HepG2 (cell line): ENCODE measurements around the gene PIM3. TPM values are rescaled to one million over a fixed set of nuclear protein-coding genes. Genes with fewer than 3 reads are reported as not detected.

ENCODE experiments used
- ATF7-NPFF ChIP-seq: sonication (generic); formaldehyde crosslinking; IDR thresholded peaks from 2 replicates; pipeline ENCODE4 v1.8.1; 2023; ENCODE audit warnings: mild to moderate bottlenecking, low read depth, missing genetic modification reagents, moderate library complexity
- EED ChIP-seq: sonication (generic); formaldehyde crosslinking; IDR thresholded peaks from 2 replicates; pipeline ENCODE4 v1.5.0; 2020; ENCODE audit warnings: mild to moderate bottlenecking, missing genetic modification reagents
- HDAC6 ChIP-seq: fragments of 200-600 bp; sonication (generic); IDR thresholded peaks from 2 replicates; pipeline ENCODE4 v1.7.0; 2017; ENCODE audit warnings: mild to moderate bottlenecking, antibody characterized with exemption, low read length, low read depth
- HNRNPLL ChIP-seq: fragments of 200-400 bp; formaldehyde crosslinking; IDR thresholded peaks from 2 replicates; pipeline ENCODE4 v1.6.1; 2017; ENCODE audit warnings: mild to moderate bottlenecking, low read depth, low read length; ENCODE audit not compliant: poor library complexity, severe bottlenecking
- HOXD1 ChIP-seq: sonication (generic); formaldehyde crosslinking; IDR thresholded peaks from 2 replicates; pipeline ENCODE4 v1.5.0; 2020; ENCODE audit warnings: missing genetic modification reagents
- KAT8 ChIP-seq: IDR thresholded peaks from 2 replicates; pipeline ENCODE4 v1.6.1; 2016; ENCODE audit warnings: missing genetic modification reagents, missing compliant biosample characterization
- KDM6A ChIP-seq: IDR thresholded peaks from 2 replicates; pipeline ENCODE4 v1.6.1; 2016; ENCODE audit warnings: low read depth
- KLF6 ChIP-seq: IDR thresholded peaks from 2 replicates; pipeline ENCODE4 v1.8.0; 2016; ENCODE audit warnings: missing biosample characterization, missing genetic modification reagents
- MXD4 ChIP-seq: IDR thresholded peaks from 2 replicates; pipeline ENCODE4 v1.6.1; 2016; ENCODE audit warnings: mild to moderate bottlenecking, missing biosample characterization, missing genetic modification reagents
- RCOR2 ChIP-seq: IDR thresholded peaks from 2 replicates; pipeline ENCODE4 v1.6.1; 2016; ENCODE audit warnings: missing biosample characterization, missing genetic modification reagents
- SCMH1 ChIP-seq: sonication (generic); formaldehyde crosslinking; IDR thresholded peaks from 2 replicates; pipeline ENCODE4 v1.9.0; 2021; ENCODE audit warnings: missing genetic modification reagents, mild to moderate bottlenecking, borderline replicate concordance
- ZBTB38 ChIP-seq: sonication (generic); formaldehyde crosslinking; IDR thresholded peaks from 2 replicates; pipeline ENCODE4 v1.5.1; 2020; ENCODE audit warnings: mild to moderate bottlenecking, missing genetic modification reagents
- ZFY ChIP-seq: sonication (generic); formaldehyde crosslinking; IDR thresholded peaks from 2 replicates; pipeline ENCODE4 v1.4.0; 2020; ENCODE audit warnings: missing genetic modification reagents
- ZNF138 ChIP-seq: sonication (generic); formaldehyde crosslinking; IDR thresholded peaks from 2 replicates; pipeline ENCODE4 v1.5.0; 2020; ENCODE audit warnings: mild to moderate bottlenecking, low read depth, missing genetic modification reagents
- ZNF18 ChIP-seq: sonication (generic); formaldehyde crosslinking; IDR thresholded peaks from 2 replicates; pipeline ENCODE4 v1.8.0; 2022; ENCODE audit warnings: mild to moderate bottlenecking, missing genetic modification reagents; ENCODE audit not compliant: insufficient replicate concordance
- ZNF274 ChIP-seq: sonication (generic); formaldehyde crosslinking; IDR thresholded peaks from 2 replicates; pipeline ENCODE4 v1.5.1; 2020; ENCODE audit warnings: mild to moderate bottlenecking, missing genetic modification reagents
- ZNF317 ChIP-seq: sonication (generic); formaldehyde crosslinking; IDR thresholded peaks from 2 replicates; pipeline ENCODE4 v1.5.0; 2020; ENCODE audit warnings: mild to moderate bottlenecking, missing genetic modification reagents
- ZNF331 ChIP-seq: sonication (generic); formaldehyde crosslinking; IDR thresholded peaks from 2 replicates; pipeline ENCODE4 v1.4.0; 2020; ENCODE audit warnings: missing genetic modification reagents
- polyA plus RNA-seq, 8 experiments: library from polyadenylated mRNA; depleted of rRNA in 3 of 8; stranded (reverse) in 7 of 8; unstranded in 1 of 8; fragments of >200 nt; fragmentation: Illumina TruSeq in 4 of 8; extraction: Trizol in 4 of 8; gene quantifications; 2 replicates each; pipeline versions ENCODE4 v1.2.1 to v1.2.3, GENCODE V29; 2011 to 2016; ENCODE audit warnings: low read depth in 4 of 8, missing spikeins in 1 of 8, mixed read lengths in 1 of 8; ENCODE audit not compliant: insufficient read depth in 1 of 8
- total RNA-seq, 5 experiments: library from RNA; depleted of rRNA; stranded (reverse); fragments of >200 nt; fragmentation: Illumina TruSeq; extraction: Trizol; gene quantifications; 2 replicates each; pipeline ENCODE4 v1.2.3, GENCODE V29; 2016; ENCODE audit warnings: low read depth in 1 of 5
- TF ChIP-seq, protein P1 (sequence below): sonication (generic); formaldehyde crosslinking; IDR thresholded peaks from 2 replicates; pipeline ENCODE4 v1.4.0; 2020; ENCODE audit warnings: missing genetic modification reagents, borderline replicate concordance
- TF ChIP-seq, protein P2 (sequence below), 2 experiments: sonication (generic) in 1 of 2; formaldehyde crosslinking in 1 of 2; IDR thresholded peaks; 2 replicates each; pipeline versions ENCODE4 v1.4.0 to v1.6.1; 2016 to 2020; ENCODE audit warnings: borderline replicate concordance in 1 of 2, low read depth in 1 of 2, mild to moderate bottlenecking in 1 of 2, missing genetic modification reagents in 1 of 2

The PIM3 gene
- total and polyA plus RNA-seq, 2 of the 13 experiments (the other 11 are each of a cell fraction or from before 2014, with no cell fraction given): 21.6 to 31.2 TPM

- TF ChIP-seq HNRNPLL (peak; percentile 84), MXD4 (CRISPR knock-in tag) (peak; percentile 64), ZBTB38 (CRISPR knock-in tag) (peak; percentile 33), EED (0 out of 2 replicates have a peak, but pooled peaks have one; percentile 21), ZFY (peak; percentile 92), RCOR2 (CRISPR knock-in tag) (no peak), HDAC6 (no peak), ZNF317 (CRISPR knock-in tag) (0 out of 2 replicates have a peak, but pooled peaks have one; percentile 37), ZNF138 (CRISPR knock-in tag) (peak; percentile 56; the same call in 1 of the 2 replicates), ATF7-NPFF (CRISPR knock-in tag) (peak; percentile 35; the same call in 1 of the 2 replicates), SCMH1 (CRISPR knock-in tag) (no peak), ZNF274 (peak; percentile 63; the same call in 1 of the 2 replicates), HOXD1 (no peak), KLF6 (CRISPR knock-in tag) (0 out of 2 replicates have a peak, but pooled peaks have one; percentile 46), ZNF331 (CRISPR knock-in tag) (peak; percentile 26; the same call in 1 of the 2 replicates), KAT8 (CRISPR knock-in tag) (peak; percentile 80), ZNF18 (peak; percentile 6), KDM6A (no peak)
- TF ChIP-seq, protein P1, sequence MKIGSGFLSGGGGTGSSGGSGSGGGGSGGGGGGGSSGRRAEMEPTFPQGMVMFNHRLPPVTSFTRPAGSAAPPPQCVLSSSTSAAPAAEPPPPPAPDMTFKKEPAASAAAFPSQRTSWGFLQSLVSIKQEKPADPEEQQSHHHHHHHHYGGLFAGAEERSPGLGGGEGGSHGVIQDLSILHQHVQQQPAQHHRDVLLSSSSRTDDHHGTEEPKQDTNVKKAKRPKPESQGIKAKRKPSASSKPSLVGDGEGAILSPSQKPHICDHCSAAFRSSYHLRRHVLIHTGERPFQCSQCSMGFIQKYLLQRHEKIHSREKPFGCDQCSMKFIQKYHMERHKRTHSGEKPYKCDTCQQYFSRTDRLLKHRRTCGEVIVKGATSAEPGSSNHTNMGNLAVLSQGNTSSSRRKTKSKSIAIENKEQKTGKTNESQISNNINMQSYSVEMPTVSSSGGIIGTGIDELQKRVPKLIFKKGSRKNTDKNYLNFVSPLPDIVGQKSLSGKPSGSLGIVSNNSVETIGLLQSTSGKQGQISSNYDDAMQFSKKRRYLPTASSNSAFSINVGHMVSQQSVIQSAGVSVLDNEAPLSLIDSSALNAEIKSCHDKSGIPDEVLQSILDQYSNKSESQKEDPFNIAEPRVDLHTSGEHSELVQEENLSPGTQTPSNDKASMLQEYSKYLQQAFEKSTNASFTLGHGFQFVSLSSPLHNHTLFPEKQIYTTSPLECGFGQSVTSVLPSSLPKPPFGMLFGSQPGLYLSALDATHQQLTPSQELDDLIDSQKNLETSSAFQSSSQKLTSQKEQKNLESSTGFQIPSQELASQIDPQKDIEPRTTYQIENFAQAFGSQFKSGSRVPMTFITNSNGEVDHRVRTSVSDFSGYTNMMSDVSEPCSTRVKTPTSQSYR (CRISPR knock-in tag): 0 out of 2 replicates have a peak, but pooled peaks have one; percentile 32
- TF ChIP-seq, protein P2, sequence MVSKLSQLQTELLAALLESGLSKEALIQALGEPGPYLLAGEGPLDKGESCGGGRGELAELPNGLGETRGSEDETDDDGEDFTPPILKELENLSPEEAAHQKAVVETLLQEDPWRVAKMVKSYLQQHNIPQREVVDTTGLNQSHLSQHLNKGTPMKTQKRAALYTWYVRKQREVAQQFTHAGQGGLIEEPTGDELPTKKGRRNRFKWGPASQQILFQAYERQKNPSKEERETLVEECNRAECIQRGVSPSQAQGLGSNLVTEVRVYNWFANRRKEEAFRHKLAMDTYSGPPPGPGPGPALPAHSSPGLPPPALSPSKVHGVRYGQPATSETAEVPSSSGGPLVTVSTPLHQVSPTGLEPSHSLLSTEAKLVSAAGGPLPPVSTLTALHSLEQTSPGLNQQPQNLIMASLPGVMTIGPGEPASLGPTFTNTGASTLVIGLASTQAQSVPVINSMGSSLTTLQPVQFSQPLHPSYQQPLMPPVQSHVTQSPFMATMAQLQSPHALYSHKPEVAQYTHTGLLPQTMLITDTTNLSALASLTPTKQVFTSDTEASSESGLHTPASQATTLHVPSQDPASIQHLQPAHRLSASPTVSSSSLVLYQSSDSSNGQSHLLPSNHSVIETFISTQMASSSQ (IDR thresholded peaks at IDR 0.05; ENCODE audit: low read depth): no peak
- TF ChIP-seq, protein P2 (CRISPR knock-in tag; IDR thresholded peaks at IDR 0.05; ENCODE audit: borderline replicate concordance): peak; percentile 45; the same call in 1 of the 2 replicates
These were observed 42.3 kb upstream of the PIM3 start, which contains the start of the genes ALG12 and CRELD2 (continued) for GRCh38 chr22:49917974-49918910.
